Fibroblast of the aortic adventitia (primary cell): ENCODE results near the gene CLEC12A. TPM values are rescaled to one million over a fixed set of nuclear protein-coding genes. Genes with fewer than 3 reads are reported as not detected.
"Not testable (repeated sequence)": the region's sequence is repeated elsewhere in the genome, so short reads cannot be mapped to it uniquely, and the experiment has no call there.

Experiments used
- DNase-seq: peaks from one replicate; pipeline ENCODE4 v3.0.0-alpha.2; 2010; ENCODE audit warnings: low read depth
- H3K4me3 ChIP-seq: 2 replicates; pipeline ENCODE4 v1.5.1; 2011; ENCODE audit warnings: low read depth, mild to moderate bottlenecking, control low read depth, low read length, moderate library complexity
- CTCF ChIP-seq: IDR thresholded peaks from 2 replicates; pipeline ENCODE4 v1.5.1; 2011; ENCODE audit warnings: mild to moderate bottlenecking, low read length, control low read depth, inconsistent platforms; ENCODE audit not compliant: insufficient read depth
- total RNA-seq: library from RNA; depleted of rRNA; stranded (reverse); fragments of >200 nt; gene quantifications from 2 replicates; pipeline ENCODE4 v1.2.3, GENCODE V29; 2012; ENCODE audit warnings: low replicate concordance

Gene CLEC12A
- total RNA-seq, 1 donor: not detected

- TF ChIP-seq CTCF: no peak
These were observed 23.5 kb upstream of the CLEC12A start for GRCh38 chr12:9947674-9948073.

GRCh38 chr12:9948606-9949296, 22.5 kb upstream of the CLEC12A start:
- no peak for TF ChIP-seq CTCF
- no peak overlapping the region for H3K4me3 ChIP-seq
- DNase-seq: no peak

More at GRCh38 chr12:9947674-9948073, 23.5 kb upstream of the CLEC12A start:
- H3K4me3 ChIP-seq: no peak overlapping the region
- no peak for DNase-seq

- DNase-seq: no peak
- no peak overlapping the region for H3K4me3 ChIP-seq
These were observed 20.1 kb upstream of the CLEC12A start for GRCh38 chr12:9951026-9951675.

GRCh38 chr12:9952954-9953729, 18.1 kb upstream of the CLEC12A start:
- not testable (repeated sequence) for DNase-seq, H3K4me3 ChIP-seq

More at GRCh38 chr12:9951026-9951675, 20.1 kb upstream of the CLEC12A start:
- TF ChIP-seq CTCF: no peak

DNA sequence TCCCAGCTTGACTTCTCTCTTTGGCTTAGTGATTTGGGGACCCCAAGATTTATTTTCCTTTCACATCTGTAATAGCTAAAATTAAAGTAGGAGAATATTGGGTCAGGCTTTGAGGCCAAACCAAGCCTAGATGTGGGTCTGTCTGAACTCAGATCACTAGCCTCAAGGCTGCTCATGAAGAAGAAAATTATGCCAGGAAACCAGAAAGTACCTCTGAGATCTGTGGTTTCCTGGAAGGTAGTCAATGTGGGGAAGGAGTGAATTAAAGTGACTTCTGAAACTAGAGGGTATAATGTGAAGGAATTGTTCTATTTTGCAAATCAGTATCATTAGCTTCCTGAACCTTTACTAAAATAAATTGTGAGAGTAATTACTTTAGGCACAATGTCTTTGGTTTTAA, 13.4 kb upstream of the CLEC12A start:
- no peak for TF ChIP-seq CTCF
- DNase-seq: no peak
- no peak overlapping the region for H3K4me3 ChIP-seq

DNA sequence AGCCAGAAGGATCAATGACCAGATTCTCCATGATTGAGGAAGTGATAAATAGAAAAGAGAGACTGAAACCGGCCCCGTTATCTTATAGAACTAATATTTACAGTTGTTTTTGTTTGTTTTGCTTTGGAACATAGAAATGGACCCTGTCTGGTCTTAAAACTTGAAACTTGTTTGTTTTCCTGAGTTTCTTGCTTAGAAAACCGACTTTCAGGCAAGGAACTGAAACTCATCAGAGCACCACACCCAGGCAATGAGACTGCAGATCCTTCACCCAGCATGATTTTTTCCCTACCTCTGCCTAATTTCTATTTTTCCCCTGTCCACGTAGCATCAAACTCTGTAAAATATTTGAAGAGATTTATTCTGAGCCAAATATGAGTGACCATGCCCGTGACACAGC, 10.6 kb upstream of the CLEC12A start:
- TF ChIP-seq CTCF: no peak
- no peak overlapping the region for H3K4me3 ChIP-seq
- no peak for DNase-seq

GRCh38 chr12:9961106-9961505, 10.1 kb upstream of the CLEC12A start:
- no peak for TF ChIP-seq CTCF

More at GRCh38 chr12:9961106-9961505, 10.1 kb upstream of the CLEC12A start:
- no peak for DNase-seq
- H3K4me3 ChIP-seq: no peak overlapping the region
